A549 (cell line): ENCODE results near the gene GAK. TPM values are rescaled to one million over a fixed set of nuclear protein-coding genes. Genes with fewer than 3 reads are reported as not detected.

Experiments
- ATAC-seq, 2 experiments: fragments of 200-7000 bp in 1 of 2; fragments of >200 bp in 1 of 2; cut with Nextera tagmentation in 1 of 2; cut with Tn5 transposase in 1 of 2; 3 replicates each; pipeline versions ENCODE4 v1.8.0 to v1.9.1; 2018 to 2020; ENCODE audit warnings: mild to moderate bottlenecking in 1 of 2, moderate library complexity in 1 of 2
- CTCF ChIA-PET: fragments of 300-600 bp; sonication (Branson Sonifier 250); formaldehyde crosslinking; extraction: SDS; loops from one replicate; lab custom pipeline; 2021; ENCODE audit warnings: antibody characterized with exemption, inconsistent platforms; lab: Yijun Ruan, JAX
- POLR2A ChIA-PET: fragments of 350-600 bp; formaldehyde crosslinking; extraction: SDS; loops from one replicate; lab custom pipeline; 2021; ENCODE audit warnings: antibody characterized with exemption, inconsistent platforms; lab: Yijun Ruan, JAX
- DNase-seq, 2 experiments: peaks; one replicate each; pipeline versions ENCODE4 v3.0.0 to v3.0.0-alpha.2; 2011 to 2016; ENCODE audit warnings: low read depth in 1 of 2, low spot score in 1 of 2
- FAIRE-seq: peaks from 2 replicates; lab custom pipeline; 2011; peaks lifted over from hg19 to GRCh38; lab: Jason Lieb, UNC
- H3K27ac ChIP-seq, 2 experiments: fragments of >200 bp; sonication (Bioruptor Twin); formaldehyde crosslinking; 3 replicates each; pipeline ENCODE4 v1.5.1; 2016 to 2017
- H3K4me1 ChIP-seq: fragments of >200 bp; sonication (Bioruptor Twin); formaldehyde crosslinking; 3 replicates; pipeline ENCODE4 v1.6.1; 2016
- H3K4me2 ChIP-seq: fragments of >200 bp; sonication (Bioruptor Twin); formaldehyde crosslinking; 3 replicates; pipeline ENCODE4 v1.6.1; 2016
- H3K4me3 ChIP-seq: fragments of >200 bp; sonication (Bioruptor Twin); formaldehyde crosslinking; 3 replicates; pipeline ENCODE4 v1.5.1; 2016
- H3K9me3 ChIP-seq: fragments of >200 bp; sonication (Bioruptor Twin); formaldehyde crosslinking; 3 replicates; pipeline ENCODE4 v1.6.1; 2016
- CEBPB ChIP-seq, 2 experiments: fragments of >200 bp in 1 of 2; sonication (Bioruptor Twin) in 1 of 2; formaldehyde crosslinking in 1 of 2; IDR thresholded peaks; 2 replicates each; pipeline ENCODE4 v1.6.1; 2012 to 2016
- CHD2 ChIP-seq: fragments of 150-350 bp; IDR thresholded peaks from 2 replicates; pipeline ENCODE4 v1.6.1; 2014; ENCODE audit warnings: low read length; ENCODE audit not compliant: partially characterized antibody
- EP300 ChIP-seq, 2 experiments: fragments of >200 bp; sonication (Bioruptor Twin); formaldehyde crosslinking; IDR thresholded peaks; 2 replicates in 1 of 2; 3 replicates in 1 of 2; pipeline ENCODE4 v1.6.1; 2016 to 2017
- FOSL2 ChIP-seq, 2 experiments: fragments of 450-650 bp in 1 of 2; fragments of >200 bp in 1 of 2; sonication (Bioruptor Twin) in 1 of 2; formaldehyde crosslinking; IDR thresholded peaks; 2 replicates each; pipeline versions ENCODE4 v1.5.0 to v1.6.1; 2016 to 2020; ENCODE audit warnings: mild to moderate bottlenecking in 1 of 2, moderate library complexity in 1 of 2
- FOXS1 ChIP-seq: fragments of 250-450 bp; sonication (Bioruptor Pico); IDR thresholded peaks from 2 replicates; pipeline ENCODE4 v1.5.0; 2020; ENCODE audit warnings: mild to moderate bottlenecking, moderate library complexity
- HDAC2 ChIP-seq: fragments of 200-600 bp; sonication (generic); IDR thresholded peaks from 2 replicates; pipeline ENCODE4 v1.6.1; 2016
- HOXA7 ChIP-seq: fragments of 250-450 bp; sonication (Bioruptor Pico); IDR thresholded peaks from 2 replicates; pipeline ENCODE4 v1.5.0; 2020; ENCODE audit warnings: mild to moderate bottlenecking, moderate library complexity
- HOXB13 ChIP-seq: fragments of 250-450 bp; sonication (Bioruptor Pico); IDR thresholded peaks from 2 replicates; pipeline ENCODE4 v1.5.0; 2020; ENCODE audit warnings: low read depth, mild to moderate bottlenecking, moderate library complexity
- JUNB ChIP-seq: fragments of >200 bp; sonication (Bioruptor Twin); formaldehyde crosslinking; IDR thresholded peaks from 2 replicates; pipeline ENCODE4 v1.6.1; 2016
- KDM5A ChIP-seq: fragments of 200-600 bp; sonication (generic); IDR thresholded peaks from 2 replicates; pipeline ENCODE4 v1.6.1; 2016; ENCODE audit warnings: antibody characterized with exemption, mild to moderate bottlenecking
- MAFK ChIP-seq: fragments of 450-650 bp; IDR thresholded peaks from 2 replicates; pipeline ENCODE4 v1.6.1; 2014; ENCODE audit not compliant: partially characterized antibody
- RAD21 ChIP-seq, 2 experiments: fragments of >200 bp in 1 of 2; sonication (Bioruptor Twin) in 1 of 2; formaldehyde crosslinking in 1 of 2; IDR thresholded peaks in 1 of 2; conservative IDR thresholded peaks in 1 of 2; 2 replicates in 1 of 2; 3 replicates in 1 of 2; pipeline ENCODE4 v1.6.1; 2012 to 2018; ENCODE audit warnings: inconsistent platforms in 1 of 2
- RARB ChIP-seq: fragments of 250-450 bp; sonication (Bioruptor Pico); IDR thresholded peaks from 2 replicates; pipeline ENCODE4 v1.8.0; 2021; ENCODE audit warnings: mild to moderate bottlenecking, moderate library complexity
- RFX5 ChIP-seq: fragments of 450-650 bp; IDR thresholded peaks from 2 replicates; pipeline ENCODE4 v1.7.1; 2014; ENCODE audit warnings: antibody characterized with exemption, mild to moderate bottlenecking, moderate library complexity
- SREBF2 ChIP-seq: fragments of 450-650 bp; IDR thresholded peaks from 2 replicates; pipeline ENCODE4 v1.6.1; 2014; ENCODE audit warnings: mild to moderate bottlenecking, moderate library complexity
- TFCP2L1 ChIP-seq: fragments of 250-450 bp; sonication (Bioruptor Pico); IDR thresholded peaks from 2 replicates; pipeline ENCODE4 v1.5.0; 2021; ENCODE audit warnings: mild to moderate bottlenecking
- ZC3H11A ChIP-seq: fragments of 450-650 bp; IDR thresholded peaks from 2 replicates; pipeline ENCODE4 v1.6.1; 2014; ENCODE audit warnings: antibody characterized with exemption, mild to moderate bottlenecking
- WGBS: methylation state at CpG from one replicate; pipeline ENCODE4 v1.1.6; 2017; ENCODE audit errors: missing lambda C conversion rate; 5-methylcytosine and 5-hydroxymethylcytosine counted together
- polyA plus RNA-seq, 4 experiments: library from polyadenylated mRNA; depleted of rRNA in 3 of 4; stranded (reverse); fragments of >200 nt; fragmentation: RNase III in 1 of 4; extraction: RNeasy Plus Mini Kit Qiagen cat#74134 plus additional on column Dnase treatment in 1 of 4; gene quantifications; 2 replicates in 3 of 4; 3 replicates in 1 of 4; pipeline ENCODE4 v1.2.3, GENCODE V29; 2011 to 2017
- TF ChIP-seq, protein P1 (sequence below): fragments of 450-650 bp; IDR thresholded peaks from 2 replicates; pipeline ENCODE4 v1.6.1; 2014; ENCODE audit warnings: antibody characterized with exemption
- TF ChIP-seq, protein P2 (sequence below): fragments of 200-600 bp; sonication (generic); IDR thresholded peaks from 2 replicates; pipeline ENCODE4 v1.6.1; 2016; ENCODE audit warnings: antibody characterized with exemption, mild to moderate bottlenecking, moderate library complexity
- TF ChIP-seq, protein P3 (sequence below): IDR thresholded peaks from 2 replicates; pipeline ENCODE4 v1.6.1; 2012; ENCODE audit warnings: low read depth, borderline replicate concordance

The GAK gene
- polyA plus RNA-seq, 2 of the 4 experiments (the other 2 are of a cell fraction), result 13.8 to 34.3 TPM

DNA sequence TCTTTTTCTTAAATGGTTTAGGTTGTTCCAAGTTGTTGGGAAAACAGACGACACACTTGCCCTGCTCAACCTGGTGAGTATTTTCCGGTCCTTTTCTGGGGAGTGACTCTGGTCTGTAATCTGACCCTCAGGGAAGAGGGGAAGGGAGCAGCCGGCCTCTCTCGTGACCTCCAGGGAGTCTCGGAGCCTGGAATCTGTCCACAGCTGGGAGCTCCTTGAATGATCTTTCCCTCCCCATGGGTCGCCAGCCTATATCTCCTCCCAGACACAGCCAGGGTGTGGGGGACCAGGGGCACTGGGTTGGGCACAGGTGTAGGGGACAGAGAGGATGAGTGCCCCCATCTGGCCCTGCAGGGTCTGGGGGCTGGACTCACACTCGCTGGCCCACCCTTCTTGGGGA lies 19.1 kb upstream of the GAK start:
- Histone ChIP-seq H3K4me1 (no peaks in the 10 kb centered on the region), H3K4me2 (no peak overlapping the region), H3K27ac (no peak overlapping the region), H3K9me3 (no peaks in the 10 kb centered on the region), H3K4me3 (no peak overlapping the region)
- ATAC-seq (no peak), FAIRE-seq (no peak), DNase-seq (no peak)
- WGBS, result 70% methylated on average over 6 of the region's 7 CpGs
- TF ChIP-seq, protein P1, sequence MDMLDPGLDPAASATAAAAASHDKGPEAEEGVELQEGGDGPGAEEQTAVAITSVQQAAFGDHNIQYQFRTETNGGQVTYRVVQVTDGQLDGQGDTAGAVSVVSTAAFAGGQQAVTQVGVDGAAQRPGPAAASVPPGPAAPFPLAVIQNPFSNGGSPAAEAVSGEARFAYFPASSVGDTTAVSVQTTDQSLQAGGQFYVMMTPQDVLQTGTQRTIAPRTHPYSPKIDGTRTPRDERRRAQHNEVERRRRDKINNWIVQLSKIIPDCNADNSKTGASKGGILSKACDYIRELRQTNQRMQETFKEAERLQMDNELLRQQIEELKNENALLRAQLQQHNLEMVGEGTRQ, result no peak
- TF ChIP-seq TFCP2L1, result no peak
- no peak for TF ChIP-seq SREBF2
- no peak for TF ChIP-seq RAD21 (conservative IDR thresholded peaks at IDR 0.05 in 1 of 2, IDR thresholded peaks at IDR 0.05 in 1 of 2)
- no peak for TF ChIP-seq KDM5A
- TF ChIP-seq CHD2, result no peak
- no peak for TF ChIP-seq HOXB13 (CRISPR knock-in tag)
- TF ChIP-seq CEBPB (IDR thresholded peaks at IDR 0.05), result no peak
- CTCF ChIA-PET, result no interaction called here
- POLR2A ChIA-PET, result no interaction called here

DNA sequence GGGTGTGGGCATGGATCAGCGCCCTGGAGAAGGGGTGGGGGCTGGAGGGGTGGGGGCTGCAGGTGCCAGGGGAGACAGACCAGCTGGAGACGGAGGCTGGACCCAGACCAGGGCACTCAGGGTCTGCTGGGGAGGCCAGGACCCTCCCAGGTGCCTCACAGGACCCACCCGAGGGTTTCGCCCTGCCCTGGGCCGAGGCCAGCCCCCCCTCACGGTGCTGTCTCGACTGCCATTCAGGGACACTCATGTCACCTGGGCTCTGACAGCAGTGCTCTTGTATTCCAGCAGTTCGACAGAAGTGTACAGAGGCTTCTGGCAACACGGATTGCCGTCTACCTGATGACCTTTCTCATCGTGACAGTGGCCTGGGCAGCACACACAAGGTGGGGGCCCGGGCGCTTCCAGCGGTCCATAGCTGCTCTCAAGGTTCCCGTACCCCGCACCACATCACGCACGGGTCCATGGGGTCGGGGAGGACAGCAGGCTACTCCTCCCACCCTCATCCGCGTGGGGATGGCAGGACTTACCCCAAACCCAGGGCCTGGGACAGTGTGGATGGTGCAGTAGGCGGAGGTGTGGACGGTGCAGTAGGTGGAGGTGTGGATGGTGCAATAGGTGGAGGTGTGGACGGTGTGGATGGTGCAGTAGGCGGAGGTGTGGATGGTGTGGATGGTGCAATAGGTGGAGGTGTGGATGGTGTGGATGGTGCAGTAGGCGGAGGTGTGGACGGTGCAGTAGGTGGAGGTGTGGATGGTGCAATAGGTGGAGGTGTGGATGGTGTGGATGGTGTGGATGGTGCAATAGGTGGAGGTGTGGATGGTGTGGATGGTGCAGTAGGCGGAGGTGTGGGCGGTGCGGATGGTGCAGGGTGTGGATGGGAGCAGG lies 18.3 kb upstream of the GAK start:
- no peak overlapping the region for H3K4me2 ChIP-seq
- CTCF ChIA-PET, result interaction anchor here (0.6 kb wide), 1 partner anchor 746 kb away, joined by 3 read pairs; no protein-coding TSS in a partner anchor
- no peak for ATAC-seq
- no peak overlapping the region for H3K27ac ChIP-seq
- POLR2A ChIA-PET, result no interaction called here
- no peaks in the 10 kb centered on the region for H3K4me1 ChIP-seq
- no peak for TF ChIP-seq HDAC2
- no peak for TF ChIP-seq TFCP2L1
- no peak for TF ChIP-seq RAD21 (conservative IDR thresholded peaks at IDR 0.05 in 1 of 2, IDR thresholded peaks at IDR 0.05 in 1 of 2)
- no peak for TF ChIP-seq FOXS1 (CRISPR knock-in tag)
- TF ChIP-seq, protein P2, sequence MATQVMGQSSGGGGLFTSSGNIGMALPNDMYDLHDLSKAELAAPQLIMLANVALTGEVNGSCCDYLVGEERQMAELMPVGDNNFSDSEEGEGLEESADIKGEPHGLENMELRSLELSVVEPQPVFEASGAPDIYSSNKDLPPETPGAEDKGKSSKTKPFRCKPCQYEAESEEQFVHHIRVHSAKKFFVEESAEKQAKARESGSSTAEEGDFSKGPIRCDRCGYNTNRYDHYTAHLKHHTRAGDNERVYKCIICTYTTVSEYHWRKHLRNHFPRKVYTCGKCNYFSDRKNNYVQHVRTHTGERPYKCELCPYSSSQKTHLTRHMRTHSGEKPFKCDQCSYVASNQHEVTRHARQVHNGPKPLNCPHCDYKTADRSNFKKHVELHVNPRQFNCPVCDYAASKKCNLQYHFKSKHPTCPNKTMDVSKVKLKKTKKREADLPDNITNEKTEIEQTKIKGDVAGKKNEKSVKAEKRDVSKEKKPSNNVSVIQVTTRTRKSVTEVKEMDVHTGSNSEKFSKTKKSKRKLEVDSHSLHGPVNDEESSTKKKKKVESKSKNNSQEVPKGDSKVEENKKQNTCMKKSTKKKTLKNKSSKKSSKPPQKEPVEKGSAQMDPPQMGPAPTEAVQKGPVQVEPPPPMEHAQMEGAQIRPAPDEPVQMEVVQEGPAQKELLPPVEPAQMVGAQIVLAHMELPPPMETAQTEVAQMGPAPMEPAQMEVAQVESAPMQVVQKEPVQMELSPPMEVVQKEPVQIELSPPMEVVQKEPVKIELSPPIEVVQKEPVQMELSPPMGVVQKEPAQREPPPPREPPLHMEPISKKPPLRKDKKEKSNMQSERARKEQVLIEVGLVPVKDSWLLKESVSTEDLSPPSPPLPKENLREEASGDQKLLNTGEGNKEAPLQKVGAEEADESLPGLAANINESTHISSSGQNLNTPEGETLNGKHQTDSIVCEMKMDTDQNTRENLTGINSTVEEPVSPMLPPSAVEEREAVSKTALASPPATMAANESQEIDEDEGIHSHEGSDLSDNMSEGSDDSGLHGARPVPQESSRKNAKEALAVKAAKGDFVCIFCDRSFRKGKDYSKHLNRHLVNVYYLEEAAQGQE, result no peak
- TF ChIP-seq HOXA7 (CRISPR knock-in tag), result no peak
- TF ChIP-seq KDM5A, result no peak
- TF ChIP-seq JUNB, result no peak
- TF ChIP-seq RFX5, result no peak
- no peak for TF ChIP-seq EP300 (IDR thresholded peaks at IDR 0.05)
- TF ChIP-seq, protein P3, sequence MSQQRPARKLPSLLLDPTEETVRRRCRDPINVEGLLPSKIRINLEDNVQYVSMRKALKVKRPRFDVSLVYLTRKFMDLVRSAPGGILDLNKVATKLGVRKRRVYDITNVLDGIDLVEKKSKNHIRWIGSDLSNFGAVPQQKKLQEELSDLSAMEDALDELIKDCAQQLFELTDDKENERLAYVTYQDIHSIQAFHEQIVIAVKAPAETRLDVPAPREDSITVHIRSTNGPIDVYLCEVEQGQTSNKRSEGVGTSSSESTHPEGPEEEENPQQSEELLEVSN, result no peak
- no peak for TF ChIP-seq FOSL2 (IDR thresholded peaks at IDR 0.05)
- no peak for TF ChIP-seq FOSL2 (CRISPR knock-in tag; IDR thresholded peaks at IDR 0.05)
- TF ChIP-seq ZC3H11A, result no peak
- TF ChIP-seq, protein P1, result no peak
- TF ChIP-seq MAFK, result no peak
- no peak for TF ChIP-seq RARB (CRISPR knock-in tag)
- no peak for TF ChIP-seq CEBPB (IDR thresholded peaks at IDR 0.05)
- no peak for FAIRE-seq
- H3K9me3 ChIP-seq, result no peaks in the 10 kb centered on the region
- no peak overlapping the region for H3K4me3 ChIP-seq
- no peak for DNase-seq
- 71% methylated on average over 14 of the region's 30 CpGs for WGBS
